GM23248 (cell line): ENCODE measurements around the gene FLOT1. TPM values are rescaled to one million over a fixed set of nuclear protein-coding genes. Genes with fewer than 3 reads are reported as not detected.
A peak's percentile ranks its signal among the peaks of the same experiment; 100 is the strongest.

Experiments
- DNase-seq: peaks from one replicate; pipeline ENCODE4 v3.0.0-alpha.2; 2015
- H2AFZ ChIP-seq: fragments of 200-600 bp; sonication (generic); 2 replicates; pipeline ENCODE4 v1.6.1; 2016; ENCODE audit warnings: antibody characterized with exemption
- H3F3A ChIP-seq: fragments of 200-600 bp; sonication (generic); 2 replicates; pipeline ENCODE4 v1.6.1; 2016; ENCODE audit warnings: mild to moderate bottlenecking, antibody characterized with exemption, mixed run types; ENCODE audit not compliant: insufficient read depth
- H3K27ac ChIP-seq: fragments of 200-600 bp; sonication (generic); 2 replicates; pipeline ENCODE4 v1.5.1; 2016; ENCODE audit warnings: mild to moderate bottlenecking
- H3K27me3 ChIP-seq: fragments of 200-600 bp; sonication (generic); replicated peaks from 2 replicates; pipeline ENCODE4 v1.6.1; 2016; ENCODE audit warnings: mild to moderate bottlenecking; ENCODE audit not compliant: insufficient read depth
- H3K36me3 ChIP-seq: fragments of 200-600 bp; sonication (generic); 2 replicates; pipeline ENCODE4 v1.6.1; 2016; ENCODE audit warnings: low read depth, mild to moderate bottlenecking
- H3K4me1 ChIP-seq: fragments of 200-600 bp; sonication (generic); 2 replicates; pipeline ENCODE4 v1.6.1; 2016; ENCODE audit warnings: mild to moderate bottlenecking; ENCODE audit not compliant: insufficient read depth
- H3K4me2 ChIP-seq: fragments of 200-600 bp; sonication (generic); one replicate; pipeline ENCODE4 v1.6.1; 2016; ENCODE audit warnings: mild to moderate bottlenecking; ENCODE audit not compliant: unreplicated experiment
- H3K4me3 ChIP-seq: fragments of 200-600 bp; sonication (generic); 2 replicates; pipeline ENCODE4 v1.5.1; 2016; ENCODE audit warnings: mild to moderate bottlenecking
- H3K79me2 ChIP-seq: fragments of 200-600 bp; sonication (generic); 2 replicates; pipeline ENCODE4 v1.6.1; 2016; ENCODE audit warnings: mild to moderate bottlenecking; ENCODE audit not compliant: insufficient read depth
- H3K9ac ChIP-seq: fragments of 200-600 bp; sonication (generic); 2 replicates; pipeline ENCODE4 v1.6.1; 2016; ENCODE audit warnings: mild to moderate bottlenecking
- H3K9me2 ChIP-seq: fragments of 200-600 bp; sonication (generic); 2 replicates; pipeline ENCODE4 v1.6.1; 2016; ENCODE audit warnings: mixed run types, mild to moderate bottlenecking, moderate library complexity; ENCODE audit not compliant: insufficient read depth
- H3K9me3 ChIP-seq: fragments of 200-600 bp; sonication (generic); one replicate; pipeline ENCODE4 v1.6.1; 2017; ENCODE audit warnings: low read depth
- H4K20me1 ChIP-seq: fragments of 200-600 bp; sonication (generic); 2 replicates; pipeline ENCODE4 v1.6.0; 2016; ENCODE audit not compliant: insufficient read depth
- EZH2 ChIP-seq: fragments of 200-600 bp; sonication (generic); IDR thresholded peaks from 2 replicates; pipeline ENCODE4 v1.6.1; 2018; ENCODE audit warnings: antibody characterized with exemption, mild to moderate bottlenecking; ENCODE audit not compliant: insufficient read depth, poor library complexity, severe bottlenecking
- EZH2phosphoT487 ChIP-seq: fragments of 200-600 bp; sonication (generic); IDR thresholded peaks from 2 replicates; pipeline ENCODE4 v1.6.1; 2018; ENCODE audit warnings: antibody characterized with exemption, moderate library complexity, mild to moderate bottlenecking, low read depth; ENCODE audit not compliant: insufficient read depth
- WGBS, 2 experiments: methylation state at CpG; one replicate each; pipeline ENCODE4 v1.1.6; 2015 to 2017; ENCODE audit warnings: low lambda C conversion rate in 2 of 2, low coverage in 1 of 2; ENCODE audit errors: missing lambda C conversion rate in 2 of 2; 5-methylcytosine and 5-hydroxymethylcytosine counted together
- in situ Hi-C: fragments of 300-500 bp; cut with MboI; formaldehyde crosslinking; loops from 2 replicates; pipeline ENCODE4 v1.15.0; 2020
- polyA plus RNA-seq: library from polyadenylated mRNA; unstranded; fragments of >200 nt; fragmentation: Nextera tagmentation; extraction: Ambion mirVana; gene quantifications from 2 replicates; pipeline ENCODE4 v1.2.1, GENCODE V29; 2016
- total RNA-seq: library from RNA; depleted of rRNA; stranded (reverse); fragments of >200 nt; shearing (Covaris generic); gene quantifications from 2 replicates; pipeline ENCODE4 v1.2.3, GENCODE V29; 2014

Gene FLOT1
- total and polyA plus RNA-seq, 2 experiments from 2014 or later: 165 to 171 TPM

DNA sequence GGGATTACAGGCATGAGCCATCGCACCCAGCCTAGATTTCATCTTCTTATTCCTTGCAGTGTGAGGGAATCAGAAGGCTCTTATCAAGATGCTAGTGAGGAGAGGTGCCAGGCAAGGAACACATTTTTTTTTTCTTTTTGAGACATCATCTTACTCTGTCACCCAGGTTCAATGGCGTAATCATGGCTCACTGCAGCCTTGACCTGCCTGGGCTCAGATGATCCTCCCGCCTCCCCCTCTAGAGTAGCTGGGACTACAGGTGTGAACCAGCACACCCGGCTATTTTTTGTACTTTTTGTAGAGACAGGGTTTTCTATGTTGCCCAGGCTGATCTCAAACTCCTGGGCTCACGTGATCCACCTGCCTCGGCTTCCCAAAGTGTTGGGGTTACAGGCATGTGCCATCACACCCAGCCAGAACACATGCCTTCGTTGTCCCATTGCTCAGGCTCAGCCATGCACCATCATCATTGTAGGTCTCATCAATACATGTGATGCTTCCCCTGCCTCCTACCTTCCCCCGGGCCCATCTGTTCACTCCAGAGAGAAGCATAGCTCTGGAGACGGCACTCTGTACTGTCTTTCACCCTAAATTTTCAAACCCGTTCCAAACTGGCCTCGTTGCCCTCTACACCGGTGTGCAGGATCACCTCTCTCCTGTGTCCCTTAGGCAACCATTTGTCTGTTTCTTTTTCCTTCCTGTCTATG lies 10.1 kb downstream of the FLOT1 start:
- Histone ChIP-seq H3K4me3 (no peak overlapping the region), H3K36me3 (peaks cover 61% of the 10 kb centered on the region), H3K27ac (no peak overlapping the region), H3K4me2 (no peak overlapping the region), H3K9me2 (no peaks in the 10 kb centered on the region), H3K27me3 (no peaks in the 10 kb centered on the region), H3K9me3 (no peaks in the 10 kb centered on the region), H3K79me2 (peaks cover 65% of the 10 kb centered on the region), H4K20me1 (no peaks in the 10 kb centered on the region), H3F3A (peaks cover 70% of the 10 kb centered on the region), H3K4me1 (peaks cover 5% of the 10 kb centered on the region; the same call in 1 of the 2 replicates), H2AFZ (no peak overlapping the region), H3K9ac (no peak overlapping the region)
- no peak for TF ChIP-seq EZH2
- no peak for TF ChIP-seq EZH2phosphoT487
- in situ Hi-C loops: loop anchor here (10.0 to 25.0 kb wide), 2 partner anchors 142 to 355 kb away; no protein-coding TSS in a partner anchor
- WGBS, 2 experiments: 92 to 93% methylated on average over 12 of the region's 12 CpGs
- no peak for DNase-seq

GRCh38 chr6:30730601-30731435 lies 11.7 kb downstream of the FLOT1 start:
- in situ Hi-C loops: loop anchor here (10.0 to 25.0 kb wide), 2 partner anchors 144 to 356 kb away; no protein-coding TSS in a partner anchor
- H3K9me2 ChIP-seq: no peaks in the 10 kb centered on the region
- H3K27ac ChIP-seq: no peak overlapping the region
- no peak overlapping the region for H3K4me2 ChIP-seq
- no peaks in the 10 kb centered on the region for H4K20me1 ChIP-seq
- H3K9ac ChIP-seq: no peak overlapping the region
- no peak overlapping the region for H3K4me3 ChIP-seq
- 78 to 82% methylated on average over 30 of the region's 30 CpGs for WGBS, 2 experiments
- H3F3A ChIP-seq: peaks cover 83% of the 10 kb centered on the region
- no peak for TF ChIP-seq EZH2
- no peak for TF ChIP-seq EZH2phosphoT487
- H3K4me1 ChIP-seq: peaks cover 17% of the 10 kb centered on the region
- H2AFZ ChIP-seq: no peak overlapping the region
- H3K9me3 ChIP-seq: no peaks in the 10 kb centered on the region
- peaks cover 50% of the 10 kb centered on the region for H3K79me2 ChIP-seq
- H3K36me3 ChIP-seq: peaks cover 56% of the 10 kb centered on the region
- H3K27me3 ChIP-seq: no peaks in the 10 kb centered on the region
- peak; percentile 41 for DNase-seq

- no peak for TF ChIP-seq EZH2phosphoT487
- TF ChIP-seq EZH2: no peak
- 26 to 34% methylated on average over 7 of the region's 7 CpGs for WGBS, 2 experiments
- Histone ChIP-seq H3K9me2 (no peaks in the 10 kb centered on the region), H3K27me3 (no peaks in the 10 kb centered on the region), H2AFZ (no peak overlapping the region), H4K20me1 (peaks cover 15% of the 10 kb centered on the region; the same call in 1 of the 2 replicates), H3K27ac (peak overlapping the region; percentile 95), H3K79me2 (peaks cover 47% of the 10 kb centered on the region), H3F3A (peaks cover 93% of the 10 kb centered on the region), H3K9me3 (no peaks in the 10 kb centered on the region), H3K4me3 (no peak overlapping the region), H3K4me1 (peaks cover 45% of the 10 kb centered on the region), H3K4me2 (no peak overlapping the region), H3K9ac (peak overlapping the region; percentile 54), H3K36me3 (peaks cover 62% of the 10 kb centered on the region)
- DNase-seq: peak; percentile 85
- in situ Hi-C loops: loop anchor here (25.0 kb wide), 1 partner anchor 359 kb away; no protein-coding TSS in a partner anchor
Measured at GRCh38 chr6:30727920-30728553, 14.4 kb downstream of the FLOT1 start.
